NCI-H2196 treated with DMSO at 0.1 percent for 48 hours (cell line): ENCODE results near the gene MRPL49.
"Not testable (repeated sequence)": the region's sequence is repeated elsewhere in the genome, so short reads cannot be mapped to it uniquely, and the experiment has no call there.

ENCODE experiments used
- DNase-seq: peaks from one replicate; lab custom pipeline; 2025; ENCODE audit not compliant: unreplicated experiment; lab: John Stamatoyannopoulos, UW

MRPL49 gene

DNA sequence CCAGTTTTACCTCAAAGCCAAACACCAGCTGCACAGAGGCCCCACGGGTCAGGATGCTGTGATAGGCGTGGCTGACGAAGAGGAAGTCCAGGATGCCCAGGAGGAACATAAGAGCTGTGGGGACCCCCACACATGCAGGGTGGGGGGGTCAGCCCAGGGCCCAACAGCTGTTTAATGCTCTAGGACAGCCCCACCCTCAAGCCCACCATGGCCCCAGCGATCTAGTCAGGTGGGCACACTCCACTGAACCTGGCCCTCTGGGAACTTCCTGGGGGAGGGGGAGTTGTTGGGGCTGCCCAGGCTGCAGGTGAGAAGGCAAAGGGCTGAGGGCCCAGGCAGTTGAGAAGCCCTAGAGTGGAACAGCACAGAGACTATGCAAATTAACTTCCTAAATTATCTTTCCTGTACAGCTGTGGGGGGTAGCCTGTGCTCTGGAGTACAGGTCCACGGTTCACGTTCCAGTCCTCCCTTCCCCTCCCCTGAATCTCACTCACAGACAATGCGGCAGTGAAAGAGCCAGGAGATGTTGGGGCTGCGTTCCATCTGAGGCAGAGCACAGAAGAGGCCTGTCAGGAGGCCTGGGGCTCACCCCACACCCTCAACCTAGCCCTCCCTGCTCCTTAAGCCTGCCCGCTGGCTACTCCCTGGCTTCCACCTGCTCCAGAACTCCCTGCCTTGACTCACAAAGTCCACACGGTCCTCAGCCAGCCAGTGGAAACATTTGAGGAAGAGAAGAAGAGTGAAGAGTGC is 10.3 kb downstream of the MRPL49 start:
- no peak for DNase-seq

DNA sequence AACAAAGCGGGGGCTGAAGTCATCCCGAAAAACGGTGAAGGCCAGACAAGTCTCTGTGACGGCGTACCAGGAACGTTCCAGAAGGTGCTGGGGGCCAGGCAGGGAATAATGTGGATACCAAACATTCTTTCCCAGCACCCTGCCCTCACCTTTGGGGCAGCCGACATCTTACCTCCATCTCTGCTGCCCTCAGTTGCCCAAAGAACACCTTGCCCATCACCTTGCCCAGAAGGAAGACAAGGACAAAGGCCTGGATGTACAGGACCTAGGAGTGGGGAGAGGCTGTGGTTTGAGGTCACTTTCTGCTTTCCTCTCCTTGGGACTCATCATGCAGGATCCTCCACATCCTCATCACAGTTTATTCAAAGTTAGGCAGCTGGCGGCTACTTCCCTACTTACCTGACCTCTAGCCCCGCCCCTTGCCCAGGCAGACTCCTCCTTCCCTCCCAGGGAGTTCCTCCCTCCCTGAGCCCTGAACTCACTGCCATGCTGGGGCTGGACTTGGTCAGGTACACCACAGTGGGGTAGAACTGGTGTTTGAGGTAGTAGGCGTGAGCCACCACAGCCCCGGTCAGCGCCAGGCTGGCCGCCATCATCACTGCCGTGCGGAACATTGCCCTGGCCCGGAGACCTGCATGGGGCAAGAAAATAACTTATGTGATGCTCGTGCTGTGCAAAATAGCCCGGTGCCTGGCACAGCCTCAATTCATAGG is 11.0 kb downstream of the MRPL49 start:
- peak; percentile 34 for DNase-seq

DNA sequence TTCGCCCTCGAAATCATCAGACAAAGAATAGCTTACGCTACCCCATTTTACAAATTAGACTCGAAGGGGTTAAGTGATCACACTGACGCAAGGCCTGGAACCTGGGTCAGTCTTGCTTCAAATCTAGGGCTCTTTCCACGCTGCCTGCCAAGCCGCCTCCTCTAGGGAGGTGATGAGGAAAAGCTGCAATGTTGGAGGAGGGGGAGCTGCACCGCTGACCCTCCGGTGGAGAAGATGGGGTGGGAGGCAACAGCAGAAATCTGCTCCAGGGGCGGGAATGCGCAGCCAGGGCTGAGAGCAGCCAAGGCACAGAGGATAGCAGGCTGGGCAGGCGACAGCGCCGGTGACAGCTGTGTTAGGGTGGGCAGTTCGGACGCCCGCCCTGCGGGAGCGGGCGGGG is 11.6 kb downstream of the MRPL49 start:
- DNase-seq: no peak

DNA sequence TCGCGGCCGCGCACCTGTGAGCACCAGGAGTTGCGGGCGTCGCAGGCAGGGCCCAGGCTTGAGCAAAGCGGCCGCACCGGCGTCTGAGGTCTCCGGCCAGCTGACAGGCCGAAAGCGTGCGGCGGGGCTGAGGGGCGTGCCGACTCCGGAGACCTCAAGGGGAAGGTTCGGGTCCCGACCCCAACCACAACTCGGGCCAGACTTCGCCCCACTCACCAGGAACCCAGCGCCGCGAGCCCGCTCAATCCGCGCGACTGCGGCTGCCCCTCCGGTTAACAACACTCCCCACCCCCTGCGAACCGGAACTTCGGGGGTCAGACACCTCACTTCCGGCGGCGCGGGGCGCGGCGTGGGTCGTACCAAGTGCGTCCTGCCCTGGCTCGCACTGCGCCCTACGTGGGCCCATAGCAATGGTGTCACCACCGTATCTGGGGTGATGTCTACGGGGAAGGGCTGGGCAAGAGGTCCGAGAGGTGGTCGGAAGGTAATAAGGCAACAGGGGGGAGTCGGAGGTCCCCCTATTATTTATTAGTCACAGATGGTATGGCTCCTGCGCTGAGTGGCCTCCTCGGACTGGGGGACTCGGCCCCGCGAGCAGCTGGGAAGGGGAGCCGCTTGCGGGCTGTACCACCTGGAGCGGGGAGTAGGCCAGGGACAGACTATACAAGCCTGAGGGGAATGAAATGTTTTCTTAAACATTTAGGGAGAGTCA is 12.3 kb downstream of the MRPL49 start, which contains the start of gene SYVN1:
TSS of gene SYVN1 (minus strand) at position 280 of the 712 bp plus-strand sequence. CDS start 918 bp downstream, outside the sequence.
- DNase-seq: peak; percentile 88

DNA sequence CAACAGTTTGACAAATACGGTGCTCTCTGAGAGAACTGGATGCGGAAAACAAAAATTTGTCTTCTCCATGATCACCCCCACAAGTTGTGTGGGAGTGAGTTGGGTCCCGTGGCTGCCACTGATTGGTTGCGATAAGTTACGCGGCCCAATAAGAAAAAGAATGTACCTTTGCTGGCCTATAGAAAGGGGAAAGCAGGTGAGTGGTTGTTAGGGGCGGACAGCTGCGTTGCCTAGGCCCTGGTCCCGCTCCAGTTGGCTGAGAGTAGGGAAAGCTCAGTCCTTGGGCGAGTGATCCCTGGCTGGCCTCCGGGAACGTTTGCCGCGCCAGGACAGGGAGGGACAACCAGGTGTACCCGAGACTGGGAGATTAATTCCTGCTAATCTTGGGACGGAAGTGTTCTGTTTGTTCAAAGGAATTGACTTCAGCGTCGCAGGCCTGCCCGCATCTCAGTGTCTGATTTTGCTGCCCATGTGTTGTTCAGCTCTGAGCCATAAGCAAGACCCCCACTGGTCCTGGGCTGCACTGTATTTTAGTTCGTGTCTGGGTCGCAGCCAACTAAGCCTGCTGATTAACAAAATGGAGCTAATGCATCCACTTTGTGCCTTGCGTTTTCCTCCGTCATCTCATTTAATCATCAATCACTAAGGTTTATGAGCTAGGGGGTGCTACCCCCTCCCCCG is 13.0 kb downstream of the MRPL49 start:
- peak; percentile 99 for DNase-seq

DNA sequence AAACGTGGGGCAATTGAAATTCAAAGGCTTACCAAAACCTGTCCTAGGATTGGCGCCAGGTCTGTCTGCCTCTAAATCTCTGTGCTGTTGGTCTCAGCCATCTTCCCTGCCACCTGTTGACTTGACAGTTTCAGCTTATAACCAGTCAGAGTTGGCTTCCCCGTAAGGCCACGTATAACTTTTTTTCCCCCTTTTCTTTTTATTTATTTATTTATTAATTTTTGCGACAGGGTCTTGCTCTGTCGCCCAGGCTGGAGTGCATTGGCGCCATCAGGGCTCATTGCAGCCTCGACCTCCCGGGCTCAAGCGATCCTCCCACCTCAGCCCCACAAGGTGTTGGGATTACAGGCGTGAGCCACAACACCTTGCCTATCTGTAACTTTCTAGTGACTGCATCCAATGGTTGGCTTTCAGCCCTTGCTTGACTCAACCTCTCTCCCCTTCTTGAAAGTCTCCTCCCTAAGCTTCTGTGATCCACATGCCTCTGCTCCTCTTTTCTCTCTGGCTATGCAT is 13.6 kb downstream of the MRPL49 start:
- no peak for DNase-seq

DNA sequence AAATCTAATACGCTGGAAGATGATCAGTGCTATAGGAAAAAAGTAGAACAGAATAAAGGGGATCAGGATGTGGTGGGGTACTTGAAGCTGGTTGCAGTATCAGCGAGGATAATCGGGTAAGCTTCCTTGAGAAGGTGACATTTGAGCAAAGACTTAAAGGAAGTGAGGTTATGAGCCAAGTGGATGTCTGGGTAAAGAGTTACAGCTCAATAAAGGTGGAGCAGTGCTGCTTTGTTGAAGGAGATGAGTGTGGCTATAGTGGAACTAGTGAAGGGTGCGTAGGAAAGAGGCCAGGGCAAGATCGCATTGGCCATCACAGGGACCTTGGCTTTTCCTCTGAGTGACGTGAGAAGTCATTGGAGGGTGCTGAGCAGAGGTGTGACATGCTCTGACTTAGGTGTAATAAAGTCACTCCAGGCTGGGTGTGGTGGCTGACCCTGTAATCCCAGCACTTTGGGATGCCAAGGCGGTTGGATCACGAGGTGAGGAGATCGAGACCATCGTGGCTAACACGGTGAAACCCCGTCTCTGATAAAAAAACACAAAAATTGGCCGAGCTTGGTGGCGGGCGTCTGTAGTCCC is 14.5 kb downstream of the MRPL49 start:
- DNase-seq: no peak

DNA sequence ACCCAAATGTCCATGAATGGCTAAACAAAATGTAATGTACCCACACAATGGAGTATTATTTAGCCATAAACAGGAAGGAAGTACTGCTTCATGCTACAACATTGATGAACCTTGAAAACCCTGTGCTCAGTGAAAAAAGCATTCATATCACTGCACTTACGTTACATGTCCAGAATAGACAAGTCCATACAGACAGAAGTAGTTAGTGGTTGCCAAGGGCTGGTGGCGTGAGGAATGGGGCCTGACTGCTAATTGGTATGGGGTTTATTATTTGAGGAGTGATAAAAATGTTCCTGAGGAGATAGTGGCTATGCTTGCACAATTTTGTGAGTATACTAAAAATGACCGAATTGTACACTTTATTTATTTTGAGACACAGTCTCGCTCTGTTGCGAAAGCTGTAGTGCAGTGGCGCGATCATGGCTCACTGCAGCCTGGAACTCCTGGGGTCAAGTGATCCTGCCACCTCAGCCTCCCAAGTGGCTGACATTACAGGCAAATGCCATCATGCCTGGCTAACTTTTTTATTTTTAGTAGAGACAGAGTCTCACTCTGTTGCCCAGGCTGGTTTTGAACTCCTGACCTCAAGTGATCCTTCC is 19.9 kb downstream of the MRPL49 start:
- DNase-seq: no peak

DNA sequence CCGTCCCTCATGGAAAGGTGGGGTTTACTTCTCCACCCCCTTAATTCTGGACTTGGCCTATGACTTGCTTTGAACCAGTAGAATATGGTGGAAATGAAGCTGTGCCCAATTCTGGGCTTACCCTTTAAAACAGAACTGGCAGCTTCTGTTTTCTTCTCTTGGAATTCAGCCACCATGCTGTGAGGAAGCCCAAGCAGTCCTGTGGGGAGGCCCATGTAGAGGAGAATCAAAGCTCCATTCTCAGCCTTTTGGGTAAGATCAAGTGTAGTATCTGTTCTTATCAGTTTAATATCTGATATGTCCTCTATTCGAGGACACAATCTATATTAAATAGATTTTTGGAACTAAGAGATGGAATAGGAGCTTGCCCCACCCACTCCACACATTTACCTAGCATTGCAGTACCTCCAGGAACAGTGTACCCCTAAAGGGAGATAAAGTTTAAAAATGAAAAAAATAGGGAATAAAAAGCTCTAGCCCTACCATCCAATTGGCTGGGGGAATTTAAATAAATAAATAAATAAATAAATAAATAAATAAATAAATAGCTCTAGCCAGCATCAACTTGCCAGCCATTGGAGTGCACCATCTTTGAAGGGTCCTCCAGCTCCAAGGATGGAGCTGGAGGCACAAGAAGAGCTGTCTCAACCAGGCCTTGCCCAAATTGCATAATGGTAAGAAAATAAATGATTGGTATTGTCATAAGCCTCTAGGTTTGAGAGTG is 25.4 kb downstream of the MRPL49 start:
- no peak for DNase-seq

DNA sequence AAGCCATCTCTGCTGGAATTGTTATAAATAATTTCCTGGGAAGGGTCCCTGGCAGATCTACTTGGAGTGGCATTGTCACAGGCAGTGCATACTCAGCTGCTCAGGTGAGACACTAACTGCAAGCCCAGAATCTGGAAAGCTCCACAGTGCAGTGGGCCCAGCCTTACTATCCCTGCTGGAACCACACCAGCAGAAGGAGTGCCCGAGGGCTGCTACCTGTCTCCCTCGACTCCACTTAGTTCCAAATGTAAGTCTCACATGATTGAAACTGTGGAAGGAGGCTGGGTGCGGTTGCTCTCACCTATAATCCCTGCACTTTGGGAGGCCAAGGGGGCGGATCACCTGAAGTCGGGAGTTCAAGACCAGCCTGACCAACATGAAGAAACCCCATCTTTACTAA is 26.5 kb downstream of the MRPL49 start:
- DNase-seq: no peak

DNA sequence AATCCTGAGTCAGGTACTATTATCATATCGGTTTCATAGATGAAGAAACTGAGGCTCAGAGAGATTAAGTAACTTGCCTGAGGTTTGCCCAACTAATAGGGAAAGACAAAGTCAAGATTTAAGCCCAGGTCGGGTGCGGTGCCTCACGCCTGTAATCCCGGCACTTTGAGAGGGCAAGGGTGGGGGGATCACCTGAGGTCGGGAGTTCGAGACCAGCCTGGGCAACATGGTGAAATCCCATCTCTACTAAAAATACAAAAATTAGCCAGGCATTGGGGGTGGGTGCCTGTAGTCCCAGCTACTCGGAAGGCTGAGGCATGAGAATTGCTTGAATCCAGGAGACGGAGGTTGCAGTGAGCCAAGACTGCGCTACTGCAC is 28.0 kb downstream of the MRPL49 start:
- not testable (repeated sequence) for DNase-seq

DNA sequence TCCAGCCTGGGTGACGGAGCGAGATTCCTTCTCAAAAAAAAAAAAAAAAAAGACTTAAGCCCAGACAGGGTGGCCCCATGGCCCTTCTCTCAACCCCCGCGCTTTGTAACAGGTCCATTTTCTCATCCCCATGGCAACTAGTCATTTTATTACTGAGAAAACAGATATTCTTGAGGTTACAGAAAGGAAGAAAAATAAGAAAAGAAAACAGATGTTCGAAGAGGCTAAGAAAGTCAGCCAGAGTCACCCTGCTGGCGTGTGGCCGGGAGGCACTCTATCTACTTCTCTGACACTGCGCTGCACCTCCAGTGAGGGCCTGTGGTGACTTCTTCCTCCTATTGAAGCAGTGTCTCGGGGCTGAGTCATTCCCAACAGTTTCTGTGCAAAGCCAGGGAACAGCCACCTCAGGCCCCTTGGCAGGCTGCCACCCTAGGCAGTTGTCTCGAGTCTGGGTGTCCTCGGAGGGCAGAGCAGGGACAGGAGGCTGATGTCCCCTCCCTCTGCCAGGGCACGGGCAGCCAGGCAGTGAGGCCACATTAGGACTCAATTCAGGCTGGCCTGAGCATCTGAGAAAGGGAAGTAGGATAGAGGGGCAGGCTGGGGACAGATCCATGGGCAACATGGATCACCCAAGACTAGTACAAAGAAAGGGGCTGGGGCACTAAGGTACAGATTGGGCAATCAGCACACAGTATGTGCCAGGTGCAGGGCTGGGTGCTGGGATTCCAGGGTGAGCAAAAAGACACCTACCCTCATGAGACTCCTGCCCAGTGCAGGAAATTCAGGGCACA is 28.6 kb downstream of the MRPL49 start:
- peak; percentile 83 for DNase-seq

DNA sequence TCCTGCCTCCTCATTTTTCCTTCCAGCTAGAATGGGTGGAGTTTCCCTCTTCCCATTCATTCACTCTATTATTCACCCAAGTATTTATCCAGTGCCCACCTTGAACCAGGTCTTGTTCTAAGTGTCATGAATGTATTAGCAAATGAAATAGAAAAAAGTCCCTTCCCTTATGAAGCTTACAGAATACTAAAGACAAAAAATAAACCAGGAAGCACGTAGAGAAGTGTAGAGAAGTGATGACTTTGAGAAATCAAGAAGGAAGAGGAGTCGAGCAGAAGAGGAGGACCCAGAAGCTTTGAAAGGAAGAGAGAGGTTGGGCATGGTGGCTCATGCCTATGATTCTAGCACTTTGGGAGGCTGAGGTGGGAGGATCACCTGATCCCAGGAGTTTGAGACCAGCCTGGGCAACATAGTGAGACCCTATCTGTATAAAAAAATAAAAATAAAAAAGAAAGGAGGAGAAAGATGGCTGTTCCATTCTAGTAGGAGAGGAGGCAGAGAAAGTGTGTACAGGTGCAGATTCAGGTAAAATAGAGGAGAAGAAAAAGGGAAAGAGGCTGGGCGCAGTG is 29.3 kb downstream of the MRPL49 start:
- no peak for DNase-seq

DNA sequence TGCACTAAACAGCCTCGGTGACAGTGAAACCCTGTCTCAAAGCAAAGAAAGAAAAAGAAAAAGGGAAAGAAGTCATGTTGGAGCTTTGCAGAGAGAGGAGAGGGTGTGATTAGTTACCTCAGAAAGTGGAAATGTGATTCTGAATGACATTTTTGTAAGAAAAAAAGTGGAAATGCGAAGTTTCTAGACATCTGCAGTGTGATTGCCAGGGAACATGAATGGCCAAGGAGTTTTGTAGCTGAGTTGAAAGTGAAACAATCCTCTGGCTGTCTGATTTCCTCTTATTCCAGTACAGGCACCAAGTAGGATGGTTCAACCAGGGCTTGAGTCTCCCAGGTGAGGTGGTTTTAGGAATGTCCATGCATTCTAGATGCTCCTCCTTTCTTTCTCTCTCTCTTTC is 30.0 kb downstream of the MRPL49 start:
- no peak for DNase-seq

DNA sequence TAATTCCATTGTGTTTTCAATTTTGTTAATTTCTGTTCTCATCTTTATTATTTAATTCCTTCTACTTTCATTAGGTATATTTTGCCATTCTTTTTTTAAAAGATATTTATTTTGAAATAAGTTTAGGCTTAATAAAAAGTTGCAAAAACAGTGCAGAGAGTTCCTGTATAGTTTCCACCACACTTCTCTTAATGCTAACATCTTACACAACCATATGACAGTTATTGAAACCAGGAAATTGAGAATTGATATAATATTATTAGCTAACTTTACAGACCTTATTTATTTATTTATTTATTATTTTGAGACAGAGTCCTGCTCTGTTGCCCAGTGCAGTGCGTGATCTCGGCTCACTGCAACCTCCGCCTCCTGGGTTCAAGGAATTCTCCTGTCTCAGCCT is 34.1 kb downstream of the MRPL49 start:
- DNase-seq: no peak

DNA sequence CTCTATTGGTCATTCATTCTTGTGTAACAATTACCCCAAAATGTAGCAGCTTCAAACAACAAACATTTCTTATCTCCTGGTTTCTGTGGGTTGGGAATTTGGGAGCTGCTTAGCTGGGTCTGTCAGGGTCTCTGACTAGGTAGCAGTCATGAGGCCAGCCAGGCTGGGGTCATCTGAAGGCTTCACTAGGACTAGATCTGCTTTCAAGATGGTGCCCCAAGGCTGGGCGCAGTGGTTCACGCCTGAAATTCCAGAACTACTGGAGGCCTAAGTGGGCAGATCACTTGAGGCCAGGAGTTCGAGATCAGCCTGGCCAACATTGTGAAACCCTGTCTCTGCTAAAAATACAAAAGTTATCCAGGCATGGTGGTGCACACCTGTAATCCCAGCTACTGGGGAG is 34.8 kb downstream of the MRPL49 start:
- DNase-seq: no peak

DNA sequence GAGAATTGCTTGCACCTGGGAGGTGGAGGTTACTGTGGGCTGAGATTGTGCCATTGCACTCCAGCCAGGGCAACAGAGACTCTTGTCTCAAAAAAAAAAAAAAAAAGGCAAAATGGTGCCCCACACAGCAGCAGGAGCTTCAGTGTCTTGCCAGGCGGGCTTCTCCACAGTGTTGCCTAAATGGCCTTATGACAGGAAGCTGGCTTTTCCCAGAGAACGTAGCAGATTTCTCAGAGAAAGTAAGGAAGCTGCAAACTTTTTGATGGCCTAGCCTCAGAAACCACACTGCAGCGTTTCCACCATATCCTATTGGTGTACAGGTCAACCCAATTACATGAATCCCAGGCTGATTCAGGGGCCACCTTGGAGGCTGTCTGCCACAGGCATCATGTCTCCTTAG is 35.2 kb downstream of the MRPL49 start:
- no peak for DNase-seq

DNA sequence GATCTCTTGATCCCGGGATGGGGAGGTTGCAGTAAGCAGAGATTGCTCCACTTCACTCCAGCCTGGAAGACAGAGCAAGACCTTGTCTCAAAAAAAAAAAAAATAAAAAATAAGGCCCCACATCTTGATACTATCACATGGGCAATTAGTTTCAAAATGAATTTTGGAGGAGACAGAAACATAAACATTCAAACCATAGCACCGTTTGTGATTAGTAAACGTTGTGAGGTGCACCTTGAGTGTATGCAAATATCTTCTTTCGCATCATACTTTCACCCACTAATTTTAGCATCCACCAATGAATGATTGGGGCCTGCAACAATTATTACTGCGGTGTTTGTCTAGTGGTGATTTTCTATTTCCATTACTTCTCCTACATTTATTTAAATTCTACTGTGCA is 36.9 kb downstream of the MRPL49 start:
- DNase-seq: no peak

DNA sequence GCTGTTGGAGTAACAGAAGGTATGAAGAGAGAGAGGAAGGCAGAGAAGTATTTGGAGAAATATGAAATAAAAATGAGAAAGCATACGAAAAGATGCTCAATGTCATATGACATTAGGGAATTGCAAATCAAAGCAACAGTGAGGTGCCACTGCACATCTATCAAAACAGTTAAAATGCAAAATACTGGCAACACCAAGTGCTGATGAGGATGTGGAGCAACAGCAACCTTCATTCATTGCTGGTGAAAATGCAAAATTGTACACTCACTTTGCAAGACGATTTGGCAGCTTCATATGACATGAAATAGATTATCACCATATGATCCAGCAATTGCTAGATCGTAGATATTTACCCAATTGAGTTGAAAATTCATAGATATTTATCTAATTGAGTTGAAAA is 38.5 kb downstream of the MRPL49 start:
- no peak for DNase-seq
